Esophagus mucosa (tissue), 1 donor: ENCODE results near the gene FTO. TPM values are rescaled to one million over a fixed set of nuclear protein-coding genes. Genes with fewer than 3 reads are reported as not detected.

Experiments used
- ATAC-seq: fragments of 200-7000 bp; cut with Tn5 transposase; one replicate; pipeline ENCODE4 v1.9.1; 2020
- total RNA-seq: library from RNA; stranded (reverse); gene quantifications from one replicate; pipeline ENCODE4 v1.2.4, GENCODE V29; 2023
- donor health status: DM: yes; HTN: yes; CAD: no.

Gene FTO
- total RNA-seq, 1 donor from 2014 or later, result 33.3 TPM

- ATAC-seq, result no peak
These were observed 425.9 kb downstream of the FTO start for GRCh38 chr16:54129810-54130209.

GRCh38 chr16:54135361-54136275 is 431.7 kb downstream of the FTO start:
- no peak for ATAC-seq

GRCh38 chr16:54136276-54136625 is 432.3 kb downstream of the FTO start:
- ATAC-seq, result no peak

- ATAC-seq, result no peak
These were observed 436.3 kb downstream of the FTO start for GRCh38 chr16:54140057-54140787.

GRCh38 chr16:54140788-54141136 is 436.8 kb downstream of the FTO start:
- ATAC-seq, result no peak

GRCh38 chr16:54142787-54143186 is 438.8 kb downstream of the FTO start:
- ATAC-seq, result no peak

- no peak for ATAC-seq
These were observed 439.5 kb downstream of the FTO start for GRCh38 chr16:54143410-54143809.

- ATAC-seq, result no peak
These were observed 440.1 kb downstream of the FTO start for GRCh38 chr16:54143934-54144571.

- no peak for ATAC-seq
These were observed 440.6 kb downstream of the FTO start for GRCh38 chr16:54144572-54144947.

GRCh38 chr16:54145881-54146280 is 441.9 kb downstream of the FTO start:
- no peak for ATAC-seq

- no peak for ATAC-seq
These were observed 445.0 kb downstream of the FTO start for GRCh38 chr16:54148974-54149373.

- no peak for ATAC-seq
These were observed 446.9 kb downstream of the FTO start for GRCh38 chr16:54150861-54151260.

GRCh38 chr16:54152362-54153239 is 448.6 kb downstream of the FTO start:
- no peak for ATAC-seq

GRCh38 chr16:54153240-54153934 is 449.4 kb downstream of the FTO start:
- no peak for ATAC-seq

GRCh38 chr16:54156349-54156748 is 452.4 kb downstream of the FTO start:
- no peak for ATAC-seq

GRCh38 chr16:54158986-54159385 is 455.0 kb downstream of the FTO start:
- no peak for ATAC-seq

GRCh38 chr16:54159490-54160080 is 455.6 kb downstream of the FTO start:
- no peak for ATAC-seq

GRCh38 chr16:54160252-54160860 is 456.4 kb downstream of the FTO start:
- ATAC-seq, result no peak

- ATAC-seq, result no peak
These were observed 457.3 kb downstream of the FTO start for GRCh38 chr16:54160939-54161897.
